ENCODE data around the gene SETMAR. TPM values are rescaled to one million over a fixed set of nuclear protein-coding genes. Genes with fewer than 3 reads are reported as not detected.

Gene SETMAR
- total and polyA plus RNA-seq, 2 of the 8 experiments (the other 6 are each of a cell fraction or from before 2014, with no cell fraction given), result 16.1 to 25.3 TPM

Other genes starting within 250 kb of the SETMAR start
- gene SUMF1, start 163.9 kb downstream of the SETMAR start, total RNA-seq (2021; fragmentation: NEBNext Ultra II Directional; extraction: Animal tissue kit (Norgen Biotek cat#: 25700)), result 10.0 and 12.5 TPM in 2 replicates
- gene SUMF1, start 163.9 kb downstream of the SETMAR start, polyA plus RNA-seq (2011; rRNA removed), result 15.0 and 15.1 TPM in 2 replicates
- 11.5 and 16.3 TPM in 2 replicates for gene ITPR1, start 190.0 kb downstream of the SETMAR start, total RNA-seq (2021; fragmentation: NEBNext Ultra II Directional; extraction: Animal tissue kit (Norgen Biotek cat#: 25700))
- gene ITPR1, start 190.0 kb downstream of the SETMAR start, polyA plus RNA-seq (2011; rRNA removed), result 2.0 and 2.5 TPM in 2 replicates